ENCODE results near the gene TEX28.
A peak's percentile ranks its signal among the peaks of the same experiment; 100 is the strongest.
"Not testable (repeated sequence)": the region's sequence is repeated elsewhere in the genome, so short reads cannot be mapped to it uniquely, and the experiment has no call there.

Gene TEX28, protein sequence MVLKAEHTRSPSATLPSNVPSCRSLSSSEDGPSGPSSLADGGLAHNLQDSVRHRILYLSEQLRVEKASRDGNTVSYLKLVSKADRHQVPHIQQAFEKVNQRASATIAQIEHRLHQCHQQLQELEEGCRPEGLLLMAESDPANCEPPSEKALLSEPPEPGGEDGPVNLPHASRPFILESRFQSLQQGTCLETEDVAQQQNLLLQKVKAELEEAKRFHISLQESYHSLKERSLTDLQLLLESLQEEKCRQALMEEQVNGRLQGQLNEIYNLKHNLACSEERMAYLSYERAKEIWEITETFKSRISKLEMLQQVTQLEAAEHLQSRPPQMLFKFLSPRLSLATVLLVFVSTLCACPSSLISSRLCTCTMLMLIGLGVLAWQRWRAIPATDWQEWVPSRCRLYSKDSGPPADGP

DNA sequence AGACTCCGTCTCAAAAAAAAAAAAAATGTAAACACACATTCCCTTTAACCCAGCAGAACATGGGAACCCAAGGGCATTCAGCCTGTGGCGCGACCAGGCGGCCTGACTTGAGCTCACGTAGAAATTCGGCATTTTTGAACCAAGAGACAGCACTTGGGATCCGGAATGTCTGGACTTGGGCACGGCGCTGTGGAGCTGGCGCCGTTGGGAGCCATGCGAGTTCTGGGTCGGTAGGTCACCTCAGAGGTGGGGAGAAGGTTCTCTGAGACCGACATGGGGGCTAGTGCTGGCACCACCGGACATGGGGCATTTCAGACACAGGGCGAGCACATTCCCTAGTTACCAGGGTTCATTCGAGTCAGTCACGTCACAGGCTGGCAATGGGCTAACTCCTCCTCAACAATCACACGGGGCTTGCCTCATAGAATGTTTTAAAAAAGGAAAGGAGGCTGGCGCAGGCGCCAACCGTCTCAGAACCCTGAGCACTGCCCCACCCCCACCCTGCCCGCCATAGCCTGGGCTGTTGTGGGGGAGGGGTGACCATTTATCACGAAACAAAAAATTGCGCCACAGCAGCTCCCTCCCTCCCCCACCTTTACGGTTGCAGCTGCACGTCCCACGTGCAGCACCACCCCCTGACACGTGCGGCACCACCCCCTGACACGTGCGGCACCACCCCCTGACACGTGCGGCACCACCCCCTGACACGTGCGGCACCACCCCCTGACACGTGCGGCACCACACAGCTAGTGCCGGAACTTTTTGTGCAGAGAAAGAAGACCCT is at the start of gene TEX28:
Gene TEX28, minus strand, starts transcription at position 334 of the 784 bp plus-strand sequence. CDS start 3,007 bp downstream, outside the sequence.
- DNase-seq (ENCODE audit: low spot score) = no peak

DNA sequence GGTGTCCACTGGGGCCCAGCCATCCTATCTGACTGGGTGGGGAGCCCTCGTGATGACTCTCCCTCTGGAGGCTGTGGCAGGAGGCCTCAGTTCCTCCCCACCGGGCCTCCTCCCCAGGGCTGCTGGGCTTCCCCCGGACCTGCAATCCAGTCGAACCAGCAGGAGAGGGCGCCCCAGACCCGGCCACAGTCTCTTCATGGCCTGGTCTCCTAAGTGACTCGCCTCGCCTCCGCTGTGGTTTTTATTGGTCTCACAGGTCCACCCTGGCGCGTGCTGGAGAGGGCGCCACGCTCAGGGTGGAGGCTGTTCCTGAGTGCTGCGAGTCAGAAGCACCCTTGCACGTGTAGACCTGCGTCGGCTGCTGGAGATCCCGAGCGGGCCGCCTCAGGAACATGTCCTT is 48.7 kb upstream of the TEX28 start:
- not testable (repeated sequence) for DNase-seq (ENCODE audit: low spot score)

DNA sequence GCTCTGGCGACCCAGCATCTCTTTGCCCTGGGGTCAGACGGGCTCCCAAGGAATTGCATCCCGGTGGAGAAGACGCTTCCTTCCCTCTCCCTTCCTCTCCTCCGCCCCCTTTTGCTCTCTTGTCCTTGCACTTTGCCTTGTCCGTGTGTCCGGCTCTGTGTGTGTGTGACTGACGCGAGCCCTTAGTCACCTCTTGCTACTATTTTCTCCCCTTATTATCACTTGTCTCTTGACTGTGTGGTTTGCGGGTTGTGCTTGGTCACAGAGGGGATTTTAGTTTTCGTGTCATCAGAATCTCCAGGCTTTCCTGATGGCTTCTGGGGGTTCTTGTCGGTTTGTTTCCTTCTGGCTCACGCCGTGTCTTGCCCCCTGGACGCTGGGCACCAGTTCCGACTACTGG is 48.1 kb upstream of the TEX28 start:
- DNase-seq (ENCODE audit: low spot score) = not testable (repeated sequence)

DNA sequence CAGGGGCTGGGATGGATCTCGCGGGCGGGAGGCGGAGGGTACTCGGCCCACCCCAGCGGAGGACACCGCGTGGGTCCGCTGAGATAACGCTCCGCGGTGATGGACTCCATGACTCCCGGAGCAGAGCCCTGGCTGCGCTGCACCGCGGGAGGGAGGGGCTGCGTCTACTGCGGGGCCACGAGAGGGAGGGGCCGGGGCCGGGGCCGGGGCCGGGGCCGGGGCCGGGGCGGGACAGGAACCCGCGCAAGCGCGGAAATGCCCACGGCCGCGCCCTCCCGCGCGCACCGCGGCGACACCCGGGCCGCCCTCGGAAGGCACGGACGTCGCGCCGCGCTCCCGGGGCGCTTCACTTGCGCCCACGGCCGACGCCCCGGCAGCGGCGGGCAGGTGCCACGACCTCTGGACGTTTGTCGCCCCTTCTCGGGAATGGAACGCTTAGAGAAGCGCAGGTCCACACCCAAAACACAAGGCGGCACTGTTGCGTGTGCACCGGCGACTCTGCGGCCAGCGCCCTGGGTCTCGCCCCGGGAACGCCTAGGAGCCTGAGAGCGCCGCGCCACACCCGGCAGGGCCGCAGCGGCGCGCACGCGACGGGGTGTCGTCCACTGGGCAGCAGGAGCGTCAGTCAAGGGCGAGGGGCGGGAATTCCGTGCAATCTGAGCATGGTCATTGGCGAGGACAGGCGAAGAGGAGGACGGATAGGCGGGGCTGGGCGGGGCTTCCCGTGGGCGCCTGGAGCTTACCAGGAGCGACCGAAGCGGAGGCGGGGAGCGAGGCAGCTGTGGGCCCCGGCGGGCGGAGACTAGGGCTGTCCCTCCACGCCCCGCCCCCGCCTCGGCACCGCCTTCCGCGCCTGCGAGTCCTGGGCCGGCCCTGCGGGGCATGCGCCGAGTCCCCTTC is 46.7 kb upstream of the TEX28 start:
- not testable (repeated sequence) for DNase-seq (ENCODE audit: low spot score)

DNA sequence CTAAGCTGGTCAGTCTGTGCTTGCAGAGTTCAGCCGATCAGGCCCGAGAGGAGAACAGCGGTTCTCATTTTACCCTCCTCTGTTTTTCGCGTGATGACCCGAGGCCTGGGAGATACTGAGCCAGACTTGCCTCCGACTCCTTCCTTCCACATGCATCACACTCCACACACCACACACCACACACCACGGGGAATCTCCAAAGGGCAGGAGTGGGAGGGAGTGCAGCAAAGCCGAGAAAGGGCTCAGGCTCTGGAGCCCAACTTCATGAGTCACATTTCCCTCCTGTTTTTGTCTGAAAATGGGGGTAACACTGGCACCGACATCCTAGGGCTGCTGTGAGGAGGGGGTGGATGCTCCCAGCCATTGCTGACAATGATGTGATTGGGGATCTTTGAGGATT is 39.6 kb upstream of the TEX28 start:
- DNase-seq (ENCODE audit: low spot score) = no peak

DNA sequence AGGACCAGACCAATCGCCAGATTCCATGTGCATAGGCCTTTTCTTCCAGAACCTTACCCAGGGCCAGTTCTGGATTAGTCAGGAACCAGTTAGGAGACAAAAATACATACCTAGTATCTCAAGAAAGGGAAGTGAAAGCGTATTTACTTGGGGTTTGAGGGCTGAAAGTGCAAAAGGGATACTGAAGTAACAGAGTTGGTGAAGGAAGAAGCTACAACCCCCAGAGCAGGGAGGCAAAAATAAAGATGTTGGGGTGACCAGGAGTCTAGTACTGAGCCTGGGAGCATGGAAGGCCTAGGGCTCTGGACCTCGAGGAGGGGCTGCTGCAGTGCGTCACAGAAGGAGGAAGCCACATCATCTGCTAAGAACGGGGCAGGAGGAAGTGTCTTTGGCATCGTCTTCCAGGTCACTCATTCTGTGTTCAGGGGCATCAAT is 38.9 kb upstream of the TEX28 start:
- DNase-seq (ENCODE audit: low spot score) = no peak

DNA sequence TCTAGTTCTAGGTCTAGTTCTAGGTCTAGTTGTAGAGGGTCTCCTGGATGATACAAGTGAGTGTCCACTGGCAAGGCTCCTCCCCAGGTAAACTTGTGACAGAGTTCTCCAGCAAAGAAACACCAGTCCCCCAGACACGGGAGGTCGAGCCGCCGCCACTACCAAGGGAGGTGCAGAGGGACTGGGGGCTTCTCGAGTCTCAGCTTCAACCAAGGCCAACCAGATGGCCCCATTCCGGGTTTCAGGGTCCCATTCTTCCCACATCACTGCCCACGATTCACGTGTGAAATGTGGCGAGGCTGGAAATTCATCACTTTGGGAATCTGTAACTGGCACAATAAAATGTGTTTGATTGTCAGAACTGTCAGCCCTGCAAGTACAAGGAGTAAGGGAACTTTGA is 38.2 kb upstream of the TEX28 start:
- DNase-seq (ENCODE audit: low spot score) = no peak

DNA sequence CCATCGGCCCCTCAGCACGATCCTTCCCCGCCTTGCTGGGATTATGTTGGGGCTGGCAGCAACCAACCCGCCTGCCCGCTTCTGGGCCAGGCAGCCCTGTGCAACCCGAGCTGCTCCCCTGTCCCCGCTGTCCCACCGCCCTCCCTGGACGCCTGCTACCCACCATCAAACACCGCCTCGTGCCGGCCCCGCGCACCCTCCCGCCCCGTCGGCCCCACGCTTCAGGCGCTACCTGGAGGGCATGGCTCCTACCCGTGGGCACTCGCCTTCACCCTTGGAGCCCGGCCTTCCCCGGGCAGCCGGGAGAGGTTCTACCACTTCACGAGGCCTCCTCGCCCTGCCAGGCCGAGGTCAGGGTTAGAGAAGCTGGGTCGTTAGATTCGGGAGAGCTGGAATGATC is 37.6 kb upstream of the TEX28 start:
- no peak for DNase-seq (ENCODE audit: low spot score)

DNA sequence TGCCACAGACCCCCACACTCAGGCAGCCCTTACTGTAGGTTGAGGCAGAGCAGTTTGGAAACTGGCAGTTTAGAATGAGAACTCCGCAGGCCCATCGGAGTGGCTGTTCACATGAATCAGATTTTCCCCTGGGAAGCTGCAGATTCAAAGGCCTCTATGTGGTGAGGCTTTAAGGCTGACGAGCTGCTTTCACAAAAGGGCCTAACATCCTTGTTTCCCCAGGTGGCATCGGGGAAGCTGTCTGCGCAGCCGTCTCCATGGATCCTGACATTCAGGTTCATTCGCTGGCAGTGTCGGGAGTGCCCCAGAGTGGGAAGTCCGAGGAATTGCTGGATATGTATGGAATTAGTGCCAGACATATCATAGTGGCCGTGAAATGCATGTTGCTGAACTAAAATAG is 34.4 kb upstream of the TEX28 start:
- no peak for DNase-seq (ENCODE audit: low spot score)

DNA sequence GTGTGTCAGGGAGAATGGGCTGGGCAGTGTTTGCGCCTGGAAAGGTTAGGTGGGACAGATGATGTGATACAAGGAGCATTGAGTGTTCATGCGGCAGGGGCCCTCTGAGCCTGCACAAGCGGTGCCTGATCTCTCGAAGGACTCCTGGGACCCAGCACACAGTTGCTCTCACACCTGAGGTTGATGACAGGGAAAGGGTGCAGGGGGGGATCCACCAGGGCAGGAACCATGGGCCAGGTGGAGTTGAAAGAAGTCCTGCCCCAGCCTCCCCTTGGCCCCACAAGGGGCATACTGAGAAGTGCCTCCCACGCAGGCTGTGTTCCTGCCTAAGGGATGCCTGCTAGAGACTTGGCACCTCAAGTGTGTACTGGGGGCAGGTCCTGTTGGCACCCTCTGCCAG is 33.7 kb upstream of the TEX28 start:
- no peak for DNase-seq (ENCODE audit: low spot score)

DNA sequence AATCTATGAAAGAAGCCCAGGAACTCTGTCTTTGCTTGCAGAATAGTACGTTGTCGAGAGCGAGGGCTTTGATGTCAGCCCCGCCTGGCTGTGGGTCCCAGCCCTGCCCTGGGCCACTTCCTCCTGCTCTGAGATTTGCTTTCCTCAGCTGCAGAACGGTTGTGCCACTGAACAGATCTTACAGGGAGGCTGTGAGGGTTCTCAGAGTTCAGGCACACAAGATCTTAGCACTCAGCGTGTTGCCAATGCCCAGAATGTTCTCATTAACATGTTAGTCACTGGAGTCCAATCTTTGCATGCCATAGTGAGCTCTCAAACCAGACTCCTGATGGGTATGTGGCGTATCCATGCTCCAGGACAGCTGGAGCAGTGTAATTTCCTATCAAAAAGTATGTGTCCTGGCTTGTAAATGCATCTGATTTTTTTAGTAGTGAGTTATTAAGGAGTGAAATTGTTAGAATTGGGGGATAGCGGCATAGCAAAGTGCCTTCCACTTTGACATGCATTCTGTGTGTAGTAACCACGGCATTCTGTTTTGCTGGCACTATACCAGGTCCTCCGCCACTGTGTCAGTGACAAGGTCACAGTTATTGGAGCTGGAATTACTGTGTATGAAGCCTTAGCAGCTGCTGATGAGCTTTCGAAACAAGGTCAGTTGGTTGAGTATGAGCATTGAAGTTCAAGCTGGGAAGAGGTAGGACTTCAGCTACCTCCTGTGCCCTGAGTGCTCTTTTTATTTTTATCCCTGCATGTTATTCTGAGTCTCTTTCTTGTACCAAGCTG is 32.3 kb upstream of the TEX28 start:
- no peak for DNase-seq (ENCODE audit: low spot score)

DNA sequence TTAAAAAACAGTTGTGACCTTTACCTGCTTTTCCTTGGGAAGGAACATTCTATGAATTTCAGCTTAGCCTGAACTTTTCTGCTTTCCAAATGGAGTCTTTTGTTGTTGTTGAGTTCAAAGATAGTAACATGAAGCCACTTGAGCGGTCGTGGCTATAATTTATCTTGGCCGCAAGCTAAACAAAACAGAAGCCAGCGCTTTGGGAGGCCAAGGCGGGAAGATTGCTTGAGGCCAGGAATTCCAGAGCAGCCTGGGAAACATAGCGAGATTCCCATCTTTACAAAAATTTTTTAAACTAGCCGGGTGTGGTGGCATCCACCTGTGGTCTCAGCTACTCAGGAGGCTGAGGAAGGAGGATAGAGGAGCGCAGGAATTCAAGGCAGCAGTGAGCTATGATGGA is 30.6 kb upstream of the TEX28 start:
- no peak for DNase-seq (ENCODE audit: low spot score)

DNA sequence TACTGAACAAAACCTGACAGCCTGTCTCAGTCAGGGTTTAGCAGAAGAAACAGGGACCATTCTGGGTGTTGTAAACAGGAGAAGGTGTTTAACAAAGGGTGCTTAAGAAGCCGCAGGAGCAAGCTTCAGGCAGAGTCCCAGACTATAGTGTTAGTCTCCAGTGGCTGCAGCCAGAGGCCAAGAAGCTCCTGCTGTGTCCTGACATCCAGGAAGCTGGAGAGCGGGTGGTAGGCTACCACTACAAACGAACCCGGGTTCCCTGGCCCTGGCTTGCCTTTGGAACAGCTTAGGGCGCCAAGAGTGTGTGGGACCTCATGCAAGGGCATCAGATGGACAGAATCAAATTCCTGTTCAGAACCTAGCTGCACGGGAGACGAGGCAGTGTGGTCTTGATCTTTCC is 28.6 kb upstream of the TEX28 start:
- no peak for DNase-seq (ENCODE audit: low spot score)

DNA sequence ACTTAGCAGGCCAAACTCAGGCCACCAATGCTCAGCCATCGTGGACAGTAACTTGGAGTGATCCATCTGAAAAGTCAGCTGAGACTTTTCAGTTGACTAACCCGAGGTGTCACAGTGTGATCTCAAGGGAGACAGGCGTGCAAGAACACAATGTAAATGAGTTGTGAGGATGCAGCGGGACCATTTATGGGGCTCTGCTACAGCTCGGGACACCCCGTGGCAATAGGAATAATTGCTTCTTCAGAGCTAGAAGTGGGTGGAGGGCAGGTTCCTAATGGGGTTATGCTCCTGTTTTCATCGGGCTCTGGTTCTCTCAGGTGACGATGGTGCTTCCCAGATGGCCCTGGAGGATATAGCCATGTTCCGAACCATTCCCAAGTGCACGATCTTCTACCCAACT is 28.0 kb upstream of the TEX28 start:
- no peak for DNase-seq (ENCODE audit: low spot score)

DNA sequence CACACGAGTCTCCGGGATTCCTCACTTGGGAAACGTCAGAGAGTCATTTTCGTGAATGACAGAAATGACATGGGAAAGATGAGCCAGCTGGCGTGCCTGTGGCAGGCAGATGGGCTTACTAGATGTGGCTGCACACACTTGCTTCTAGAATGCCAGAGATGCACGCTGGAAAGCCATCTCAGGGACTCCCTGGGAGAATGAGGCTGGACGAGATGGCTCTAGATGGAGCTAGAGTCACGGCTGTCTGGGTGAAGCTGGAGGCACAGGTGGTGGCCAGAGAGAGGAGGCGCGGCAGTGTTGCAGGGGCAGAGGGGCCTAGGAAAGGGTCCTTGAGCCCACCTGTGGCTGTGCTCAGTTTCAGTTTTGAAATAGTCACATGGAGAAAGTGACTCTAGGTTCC is 26.7 kb upstream of the TEX28 start:
- peak; percentile 10 for DNase-seq (ENCODE audit: low spot score)

DNA sequence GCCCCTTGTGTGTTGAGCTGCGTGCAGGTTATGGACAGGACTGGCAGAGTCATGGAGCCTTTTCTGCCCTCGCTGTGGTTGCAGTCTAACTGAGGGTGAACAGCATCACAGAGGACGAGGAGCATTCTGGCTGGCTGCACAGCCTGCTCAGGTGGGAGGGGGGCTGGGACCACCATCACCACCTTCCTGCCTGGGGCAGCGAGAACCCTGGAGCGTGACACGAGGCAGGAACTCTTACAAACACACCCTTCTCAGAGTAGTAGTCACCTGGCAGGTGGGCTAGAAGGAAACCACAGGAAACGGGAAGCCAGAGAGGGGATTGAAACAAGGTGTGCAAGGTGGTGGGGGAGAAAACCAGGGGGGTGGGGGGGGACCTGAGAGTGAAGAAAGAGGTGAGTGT is 26.2 kb upstream of the TEX28 start:
- no peak for DNase-seq (ENCODE audit: low spot score)

DNA sequence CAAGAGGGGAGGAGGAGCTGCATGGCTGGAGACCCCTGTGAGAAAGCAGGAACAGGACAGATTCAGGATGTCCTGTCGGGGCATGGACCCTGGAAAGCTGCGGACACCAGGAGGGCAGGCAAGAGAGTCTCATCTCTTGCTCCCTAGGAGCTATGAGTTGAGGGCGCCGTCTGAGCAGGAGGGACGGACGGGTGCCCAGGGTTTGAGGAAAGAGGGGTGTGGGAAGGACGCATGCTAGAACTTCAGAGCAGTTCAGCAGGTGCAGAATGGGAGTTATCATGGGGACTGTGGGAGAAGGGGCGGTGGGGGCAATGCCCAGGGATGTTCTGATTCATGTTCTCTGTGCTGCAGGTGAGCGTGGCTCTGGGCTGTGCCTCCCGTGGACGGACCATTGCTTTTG is 25.5 kb upstream of the TEX28 start:
- no peak for DNase-seq (ENCODE audit: low spot score)

DNA sequence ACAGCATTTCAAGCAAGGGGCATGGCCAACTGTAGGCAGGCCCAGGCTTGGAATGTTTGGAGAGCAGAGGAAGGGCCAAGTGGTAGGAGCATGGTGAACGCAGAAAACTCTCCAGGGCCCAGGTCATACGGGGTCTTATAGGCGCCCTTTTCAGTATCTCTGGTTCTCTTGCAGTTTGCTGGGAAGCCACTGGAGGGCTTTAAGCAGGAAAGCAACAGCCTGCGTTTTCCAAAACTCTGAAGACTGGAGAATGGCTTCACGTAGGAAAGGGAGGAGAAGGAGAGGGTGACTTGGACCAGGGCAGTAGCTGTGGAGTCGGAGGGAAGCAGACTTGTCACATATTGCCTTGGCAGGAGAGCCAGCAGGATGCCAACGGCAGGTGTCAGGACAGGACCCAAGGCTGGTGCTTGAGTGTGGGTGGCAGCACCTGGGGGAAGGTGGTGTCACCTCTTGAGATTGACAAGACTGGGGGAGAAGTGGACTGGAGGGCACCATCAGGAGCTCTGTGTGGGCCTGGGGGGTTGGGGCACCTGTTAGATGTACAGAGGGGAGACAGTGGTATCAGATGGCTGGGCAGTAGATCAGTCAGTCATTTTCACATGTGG is 22.6 kb upstream of the TEX28 start:
- peak; percentile 14 for DNase-seq (ENCODE audit: low spot score)

DNA sequence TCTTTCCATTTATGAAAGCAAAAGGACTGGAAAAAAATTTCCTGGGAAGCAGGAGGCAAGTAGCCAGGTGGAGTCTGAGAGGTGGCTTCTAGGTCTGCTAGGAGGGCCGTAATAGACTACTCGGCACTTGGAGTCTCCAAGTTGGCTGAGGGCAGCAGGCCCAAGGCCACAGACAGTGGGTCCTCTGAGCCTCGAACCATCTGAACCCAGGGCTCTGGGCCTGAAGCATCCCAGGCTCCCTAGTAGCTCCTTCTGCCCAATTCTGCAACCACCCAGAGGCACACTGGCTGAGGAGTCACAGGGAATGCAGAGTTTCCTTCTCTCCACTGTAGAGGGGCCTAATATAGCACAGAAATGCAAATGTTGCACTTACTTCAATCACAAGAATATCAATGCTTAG is 20.5 kb upstream of the TEX28 start:
- DNase-seq (ENCODE audit: low spot score) = no peak

DNA sequence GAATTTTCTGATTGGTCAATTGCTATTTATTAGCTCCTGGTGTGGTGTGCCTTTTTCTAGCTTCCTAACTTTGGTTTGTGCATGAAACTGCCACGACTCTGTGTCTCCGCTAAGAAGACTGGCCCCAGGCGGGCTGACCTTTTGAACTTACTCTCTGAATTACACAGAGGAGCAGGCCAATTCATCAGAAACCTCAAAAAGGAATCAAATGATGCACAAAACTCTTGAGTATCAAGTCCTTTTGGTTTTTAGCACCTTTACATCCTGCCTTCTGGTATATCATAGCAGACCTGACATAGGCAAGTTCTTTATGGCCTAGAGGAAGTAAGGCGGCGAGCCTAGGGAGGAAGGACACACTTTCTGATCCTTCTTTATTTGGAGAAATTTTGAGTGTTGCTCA is 18.2 kb upstream of the TEX28 start:
- DNase-seq (ENCODE audit: low spot score) = no peak

DNA sequence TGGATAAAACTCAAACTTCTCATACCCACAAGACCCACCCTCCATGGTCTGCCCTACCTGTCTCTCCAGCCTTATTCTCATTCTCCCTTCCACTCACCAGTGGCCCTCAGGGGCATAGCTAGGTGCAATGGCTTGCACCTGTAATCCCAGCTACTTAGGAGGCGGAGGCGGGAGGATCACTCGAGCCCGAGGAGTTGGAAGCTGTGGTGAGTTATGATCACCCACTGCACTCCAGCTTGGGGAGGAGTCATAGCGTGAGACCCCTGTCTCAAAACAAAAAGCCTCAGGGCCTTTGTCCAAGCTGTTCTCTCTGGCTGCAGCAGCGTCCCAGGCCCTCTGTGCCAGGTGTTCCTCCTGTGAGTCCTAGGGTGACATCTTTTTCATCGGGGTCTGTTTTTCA is 17.2 kb upstream of the TEX28 start:
- DNase-seq (ENCODE audit: low spot score) = no peak
